ENCODE results near the gene CLEC16A.

The CLEC16A gene

GRCh38 chr16:11178424-11178823, 234.1 kb downstream of the CLEC16A start:
- DNase-seq (ENCODE audit: low read depth) = no peak

- no peak for DNase-seq (ENCODE audit: low read depth)
Observed at GRCh38 chr16:11179574-11179973, 235.2 kb downstream of the CLEC16A start.

GRCh38 chr16:11180489-11180888, 236.1 kb downstream of the CLEC16A start:
- DNase-seq (ENCODE audit: low read depth) = no peak

- DNase-seq (ENCODE audit: low read depth) = no peak
Observed at GRCh38 chr16:11181242-11181898, 237.0 kb downstream of the CLEC16A start.

- no peak for DNase-seq (ENCODE audit: low read depth)
Observed at GRCh38 chr16:11181899-11182279, 237.5 kb downstream of the CLEC16A start.

- no peak for DNase-seq (ENCODE audit: low read depth)
Observed at GRCh38 chr16:11182411-11182810, 238.0 kb downstream of the CLEC16A start.

GRCh38 chr16:11183035-11183812, 238.9 kb downstream of the CLEC16A start:
- no peak for DNase-seq (ENCODE audit: low read depth)

GRCh38 chr16:11183951-11184350, 239.6 kb downstream of the CLEC16A start:
- DNase-seq (ENCODE audit: low read depth) = no peak

GRCh38 chr16:11187522-11188023, 243.2 kb downstream of the CLEC16A start:
- no peak for DNase-seq (ENCODE audit: low read depth)

- DNase-seq (ENCODE audit: low read depth) = no peak
Observed at GRCh38 chr16:11188801-11189740, 244.7 kb downstream of the CLEC16A start.

GRCh38 chr16:11190588-11191560, 246.5 kb downstream of the CLEC16A start:
- DNase-seq (ENCODE audit: low read depth) = no peak

GRCh38 chr16:11191665-11192064, 247.3 kb downstream of the CLEC16A start:
- DNase-seq (ENCODE audit: low read depth) = no peak

- no peak for DNase-seq (ENCODE audit: low read depth)
Observed at GRCh38 chr16:11193494-11193893, 249.1 kb downstream of the CLEC16A start.

- no peak for DNase-seq (ENCODE audit: low read depth)
Observed at GRCh38 chr16:11194913-11195312, 250.5 kb downstream of the CLEC16A start.

GRCh38 chr16:11196286-11196828, 252.0 kb downstream of the CLEC16A start:
- DNase-seq (ENCODE audit: low read depth) = no peak

GRCh38 chr16:11198375-11198774, 254.0 kb downstream of the CLEC16A start:
- DNase-seq (ENCODE audit: low read depth) = no peak

- DNase-seq (ENCODE audit: low read depth) = no peak
Observed at GRCh38 chr16:11198828-11199227, 254.5 kb downstream of the CLEC16A start.

GRCh38 chr16:11200592-11200991, 256.2 kb downstream of the CLEC16A start:
- no peak for DNase-seq (ENCODE audit: low read depth)

GRCh38 chr16:11201498-11202259, 257.3 kb downstream of the CLEC16A start:
- no peak for DNase-seq (ENCODE audit: low read depth)
